HG03196 (cell line): ENCODE data around the gene C1orf105.

Source experiments
- ATAC-seq: cut with Tn5 transposase; IDR thresholded peaks from one replicate; pipeline ENCODE4 v1.9.1; 2021; ENCODE audit not compliant: unreplicated experiment

C1orf105 gene

DNA sequence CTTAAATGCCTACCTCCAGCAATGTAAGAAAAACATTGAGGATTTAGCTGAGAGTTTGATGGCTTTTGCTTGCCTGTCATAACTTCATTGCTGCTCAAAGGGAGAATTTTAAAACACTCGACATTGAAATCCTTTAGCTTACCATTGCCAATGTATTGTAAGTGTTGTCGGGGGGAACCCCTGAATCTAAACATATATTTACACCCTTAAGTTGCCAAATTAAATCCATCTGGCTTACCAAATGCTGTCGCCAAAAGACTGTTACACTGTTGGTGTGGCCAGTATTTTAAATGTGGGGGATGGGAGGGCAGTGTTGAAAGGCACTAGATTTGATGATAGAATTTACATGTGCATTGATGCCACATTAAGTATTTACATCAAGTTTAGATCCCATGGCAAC lies 24.9 kb upstream of the C1orf105 start:
- no peak for ATAC-seq

DNA sequence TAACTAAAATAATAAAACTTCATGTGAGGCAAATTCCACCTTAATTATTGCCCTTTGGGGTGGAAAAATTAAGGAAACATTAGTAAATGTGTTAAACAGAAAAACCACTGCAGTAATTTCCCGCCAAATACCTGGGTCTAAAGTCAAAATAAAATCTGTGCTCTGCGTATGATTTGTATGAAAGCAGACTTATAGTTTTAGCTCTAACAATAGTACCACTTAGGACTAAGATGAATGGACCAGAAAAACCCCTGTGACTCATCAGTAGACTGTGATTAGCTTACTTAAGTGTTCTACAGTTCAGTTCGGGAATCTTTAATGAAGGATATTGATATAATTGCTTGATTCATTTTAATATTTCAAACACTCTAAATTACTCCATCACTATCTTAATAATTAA lies 23.3 kb upstream of the C1orf105 start:
- no peak for ATAC-seq

- ATAC-seq: no peak
Observed at GRCh38 chr1:172397633-172398032, 22.9 kb upstream of the C1orf105 start.

DNA sequence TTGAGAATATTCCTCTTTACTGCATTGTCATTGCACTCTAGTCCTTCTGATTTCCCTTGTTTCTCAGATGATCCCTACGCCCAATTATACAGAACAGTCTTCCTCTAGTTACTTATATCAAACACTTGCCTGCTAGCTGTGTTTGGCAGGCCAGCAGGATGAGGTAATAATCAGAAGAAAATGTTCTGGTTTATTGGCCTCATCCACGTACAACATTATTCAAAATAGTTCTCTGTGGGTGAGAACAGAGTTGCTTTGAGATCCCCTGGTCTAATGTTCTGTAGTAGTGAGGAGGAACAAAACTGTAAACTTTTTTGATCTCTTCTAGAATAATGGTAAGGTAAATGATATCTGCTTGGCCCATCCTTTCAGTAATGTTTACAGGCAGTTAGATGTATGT lies 22.3 kb upstream of the C1orf105 start:
- no peak for ATAC-seq

DNA sequence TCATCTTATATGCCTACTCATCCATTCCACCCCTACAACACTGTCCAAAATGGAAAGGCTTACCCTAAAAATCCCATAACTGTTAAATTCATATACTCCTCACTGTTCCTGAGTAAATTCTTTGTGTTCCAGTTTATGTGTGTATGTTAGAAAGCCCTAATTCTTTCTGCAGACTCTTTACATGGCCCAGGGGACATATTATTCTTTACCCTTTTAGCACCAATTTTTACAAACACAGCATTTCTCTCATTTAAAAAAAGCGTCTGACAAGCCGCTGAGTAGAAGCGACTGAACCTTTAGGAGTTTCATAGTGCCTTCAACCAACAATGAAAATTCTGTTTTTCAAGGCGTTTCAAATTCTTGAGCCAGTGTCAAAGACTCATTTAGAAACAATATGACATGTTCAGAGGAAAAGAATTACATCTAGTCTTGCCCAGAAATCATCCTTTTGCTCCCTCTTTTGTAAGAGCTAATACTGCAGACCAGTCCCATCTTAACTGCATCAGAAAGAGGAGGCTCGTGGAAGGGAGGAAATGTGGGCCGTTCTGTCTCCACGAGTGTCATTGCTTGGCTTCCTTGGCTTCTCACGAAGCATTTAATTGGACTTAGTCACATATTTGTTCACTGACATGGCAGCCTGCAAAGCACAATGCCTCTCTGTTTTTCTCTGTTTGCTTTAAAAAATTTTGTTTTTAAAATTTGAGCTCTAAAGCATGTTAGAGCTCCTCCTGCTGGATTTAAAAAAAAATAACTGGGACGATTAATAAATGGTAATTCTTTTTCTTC lies 21.3 kb upstream of the C1orf105 start:
- no peak for ATAC-seq

GRCh38 chr1:172399756-172400721 lies 20.4 kb upstream of the C1orf105 start:
- ATAC-seq: no peak

- ATAC-seq: no peak
Observed at GRCh38 chr1:172400722-172401105, 19.8 kb upstream of the C1orf105 start.

DNA sequence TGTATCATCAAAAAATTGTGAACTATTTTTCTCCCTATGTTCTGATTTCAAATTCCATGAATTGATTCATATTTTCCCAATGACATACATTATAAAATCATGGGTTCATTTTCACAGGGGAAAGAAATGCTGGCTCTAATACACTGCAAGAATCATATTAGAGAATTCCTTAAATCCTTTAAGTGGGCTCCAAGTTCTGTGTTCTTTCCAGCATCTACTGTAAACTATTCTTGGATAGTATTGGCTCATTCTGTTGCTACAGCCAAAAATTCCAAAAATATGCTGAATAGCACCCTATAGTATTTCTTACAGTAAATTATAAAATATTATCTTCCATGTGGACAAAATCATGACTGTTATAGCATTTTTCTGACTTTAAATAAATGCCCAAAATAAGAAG lies 19.0 kb upstream of the C1orf105 start:
- ATAC-seq: no peak

- ATAC-seq: no peak
Observed at GRCh38 chr1:172401892-172402291, 18.6 kb upstream of the C1orf105 start.

GRCh38 chr1:172402878-172403569 lies 17.5 kb upstream of the C1orf105 start:
- ATAC-seq: no peak

- ATAC-seq: no peak
Observed at GRCh38 chr1:172404121-172404520, 16.4 kb upstream of the C1orf105 start.

GRCh38 chr1:172405912-172406311 lies 14.6 kb upstream of the C1orf105 start:
- no peak for ATAC-seq

- no peak for ATAC-seq
Observed at GRCh38 chr1:172406968-172407367, 13.5 kb upstream of the C1orf105 start.

- ATAC-seq: no peak
Observed at GRCh38 chr1:172408958-172409357, 11.5 kb upstream of the C1orf105 start.

GRCh38 chr1:172410027-172410426 lies 10.5 kb upstream of the C1orf105 start:
- no peak for ATAC-seq

DNA sequence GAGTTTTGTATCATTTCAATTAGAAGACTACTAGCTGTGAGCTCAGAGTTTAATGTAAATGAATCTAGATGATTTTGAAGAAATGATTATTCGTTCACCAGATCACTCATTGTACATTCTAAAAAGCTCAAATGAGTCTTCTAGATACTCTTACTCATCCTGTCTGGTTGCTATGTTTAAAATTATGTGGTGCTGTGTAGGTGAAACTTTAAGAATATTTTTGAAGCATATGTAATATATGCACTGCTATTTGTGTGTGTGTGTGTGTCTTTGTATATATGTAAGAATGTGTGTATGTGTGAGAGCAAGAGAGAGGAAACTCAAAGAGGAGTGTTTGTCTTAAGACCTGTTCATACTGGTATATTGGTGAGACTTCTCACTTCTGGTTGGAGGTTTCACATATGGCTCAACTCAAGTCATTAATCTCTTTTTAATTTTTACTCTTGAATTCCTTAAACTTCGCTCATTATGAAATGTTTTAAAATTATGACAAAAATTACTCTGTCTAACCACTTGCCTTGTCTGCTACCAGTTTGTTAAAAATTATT lies 8.6 kb upstream of the C1orf105 start:
- no peak for ATAC-seq

GRCh38 chr1:172414331-172414730 lies 6.2 kb upstream of the C1orf105 start:
- no peak for ATAC-seq

DNA sequence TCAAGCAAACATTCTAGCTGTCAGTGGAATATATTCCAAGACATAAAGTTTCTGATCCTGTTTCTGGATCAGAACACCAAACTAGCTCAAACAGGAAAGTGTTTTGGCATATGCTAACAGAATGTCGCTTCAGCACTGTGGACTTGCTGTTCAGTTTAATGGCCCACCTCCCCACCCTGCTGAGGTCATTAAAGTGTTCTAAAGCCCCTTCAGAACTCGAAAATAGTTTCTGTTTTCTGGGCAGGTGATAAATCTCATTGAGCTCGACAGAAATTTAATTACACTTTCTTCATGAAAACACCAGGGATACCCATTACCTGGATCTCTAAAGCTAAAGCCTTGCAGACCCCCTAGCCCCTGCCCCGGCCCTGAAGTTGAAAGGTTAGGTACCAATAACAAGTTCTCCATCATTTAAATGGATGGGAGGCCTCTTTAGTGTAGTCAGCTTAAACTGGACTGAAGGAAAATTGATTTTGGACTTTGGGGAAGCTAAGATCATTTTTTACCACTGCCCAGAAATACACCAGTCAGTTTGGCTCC lies 3.9 kb upstream of the C1orf105 start:
- ATAC-seq: no peak

GRCh38 chr1:172417557-172417956 lies 2.9 kb upstream of the C1orf105 start:
- ATAC-seq: no peak

GRCh38 chr1:172421974-172422604 lies 1.6 kb downstream of the C1orf105 start:
- no peak for ATAC-seq
